Measurements from ENCODE around the gene PLCH2. TPM values are rescaled to one million over a fixed set of nuclear protein-coding genes. Genes with fewer than 3 reads are reported as not detected.

The PLCH2 gene
- total RNA-seq, 4 donors from 2014 or later: not detected

- Histone ChIP-seq H3K36me3 (no peaks in the 10 kb centered on the region), H3K27me3 (peaks cover 27 to 54% (median 41%) of the 10 kb centered on the region in 3 donors), H3K9me3 (no peaks in the 10 kb centered on the region), H3K27ac (no peak overlapping the region), H3K4me3 (no peak overlapping the region), H3K4me1 (no peaks in the 10 kb centered on the region)
- intact Hi-C loops (cut with DNase I; ENCODE audit: low total_unique reads): no loop called here
- ATAC-seq (no peak), DNase-seq (no peak)
- in situ Hi-C loops (cut with MboI; ENCODE audit: low sequenced_read_pairs in 4 of 4): no loop called here
- TF ChIP-seq POLR2A (IDR thresholded peaks at IDR 0.05) (no peak), CTCF (IDR thresholded peaks at IDR 0.05 in 4 of 5, conservative IDR thresholded peaks at IDR 0.05 in 1 of 5) (no peak)
Observed at GRCh38 chr1:2452201-2452931, 23.7 kb upstream of the PLCH2 start.

- DNase-seq: no peak
- Histone ChIP-seq H3K4me1 (no peaks in the 10 kb centered on the region), H3K9me3 (no peaks in the 10 kb centered on the region), H3K27ac (no peak overlapping the region), H3K36me3 (no peaks in the 10 kb centered on the region), H3K4me3 (no peak overlapping the region), H3K27me3 (peaks cover 27 to 48% (median 40%) of the 10 kb centered on the region in 3 donors)
- TF ChIP-seq POLR2A (IDR thresholded peaks at IDR 0.05) (no peak), CTCF (IDR thresholded peaks at IDR 0.05 in 4 of 5, conservative IDR thresholded peaks at IDR 0.05 in 1 of 5) (no peak)
- in situ Hi-C loops (cut with MboI; ENCODE audit: low sequenced_read_pairs in 4 of 4) (no loop called here), intact Hi-C loops (cut with DNase I; ENCODE audit: low total_unique reads) (no loop called here)
- no peak for ATAC-seq
Observed at GRCh38 chr1:2452932-2453315, 23.2 kb upstream of the PLCH2 start.

- no peaks in the 10 kb centered on the region for H3K36me3 ChIP-seq
- intact Hi-C loops (cut with DNase I; ENCODE audit: low total_unique reads): no loop called here
- H3K27me3 ChIP-seq: peaks cover 27 to 47% (median 32%) of the 10 kb centered on the region in 3 donors
- H3K4me1 ChIP-seq: no peaks in the 10 kb centered on the region
- no peak overlapping the region for H3K4me3 ChIP-seq
- no peak for ATAC-seq
- H3K27ac ChIP-seq: no peak overlapping the region
- TF ChIP-seq CTCF (IDR thresholded peaks at IDR 0.05 in 4 of 5, conservative IDR thresholded peaks at IDR 0.05 in 1 of 5) (no peak), POLR2A (IDR thresholded peaks at IDR 0.05) (no peak)
- in situ Hi-C loops (cut with MboI; ENCODE audit: low sequenced_read_pairs in 4 of 4): no loop called here
- H3K9me3 ChIP-seq: no peaks in the 10 kb centered on the region
- DNase-seq: no peak
Observed at GRCh38 chr1:2454227-2454626, 21.9 kb upstream of the PLCH2 start.

GRCh38 chr1:2455757-2456156, 20.3 kb upstream of the PLCH2 start:
- in situ Hi-C loops (cut with MboI; ENCODE audit: low sequenced_read_pairs in 4 of 4) (no loop called here), intact Hi-C loops (cut with DNase I; ENCODE audit: low total_unique reads) (no loop called here)
- TF ChIP-seq POLR2A (IDR thresholded peaks at IDR 0.05) (no peak), CTCF (IDR thresholded peaks at IDR 0.05 in 4 of 5, conservative IDR thresholded peaks at IDR 0.05 in 1 of 5) (no peak)
- Histone ChIP-seq H3K4me3 (no peak overlapping the region), H3K4me1 (peaks cover 0 to 6% of the 10 kb centered on the region in 2 donors), H3K27me3 (peaks cover 23 to 47% (median 29%) of the 10 kb centered on the region in 3 donors), H3K27ac (no peak overlapping the region), H3K36me3 (no peaks in the 10 kb centered on the region), H3K9me3 (no peaks in the 10 kb centered on the region)
- no peak for ATAC-seq
- no peak for DNase-seq
